ENCODE measurements around the gene SEMA3F. TPM values are rescaled to one million over a fixed set of nuclear protein-coding genes. Genes with fewer than 3 reads are reported as not detected.
A peak's percentile ranks its signal among the peaks of the same experiment; 100 is the strongest.
"Not testable (repeated sequence)": the region's sequence is repeated elsewhere in the genome, so short reads cannot be mapped to it uniquely, and the experiment has no call there.

Gene SEMA3F
- polyA plus RNA-seq, 3 donors = 57.6 to 81.6 (median 63.1) TPM

DNA sequence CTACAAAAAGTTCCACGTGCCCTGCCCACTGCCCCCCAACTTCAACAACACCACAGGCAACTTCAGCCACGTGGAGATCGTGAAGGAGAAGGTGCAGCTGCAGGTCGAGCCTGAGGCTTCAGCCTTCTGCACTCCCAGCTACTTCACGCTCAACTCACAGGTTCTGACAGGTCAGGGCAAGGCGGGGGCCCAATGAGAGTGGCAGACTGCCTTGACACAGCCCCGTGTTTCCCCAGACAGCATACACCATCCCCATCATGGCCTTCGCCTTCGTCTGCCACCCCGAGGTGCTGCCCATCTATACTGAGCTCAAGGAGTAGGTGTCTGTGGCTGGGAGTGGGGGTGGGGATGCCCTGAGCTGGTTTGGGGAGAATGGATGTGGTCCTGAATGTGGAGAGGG is 62.6 kb downstream of the SEMA3F start:
- DNase-seq (ENCODE audit: extremely low read depth in 1 of 11, low read depth in 9 of 11, low spot score in 4 of 11) = no peak

DNA sequence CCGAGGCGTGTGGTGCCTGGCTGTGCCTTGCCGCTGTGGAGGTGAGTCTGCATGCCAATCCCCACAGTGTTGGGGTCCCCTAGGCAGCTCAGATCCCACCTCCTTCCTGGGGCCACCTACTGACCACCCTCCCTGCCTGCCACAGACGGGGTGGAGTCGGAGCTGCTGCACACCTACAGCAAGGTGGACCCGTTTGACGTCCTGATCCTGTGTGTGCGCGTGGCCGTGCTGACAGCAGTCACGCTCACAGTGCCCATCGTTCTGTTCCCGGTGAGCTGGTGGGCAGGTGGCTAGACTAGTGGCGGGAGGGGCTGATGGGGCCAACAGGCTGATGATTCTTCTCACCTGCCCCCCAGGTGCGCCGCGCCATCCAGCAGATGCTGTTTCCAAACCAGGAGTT is 63.3 kb downstream of the SEMA3F start:
- no peak for DNase-seq (ENCODE audit: extremely low read depth in 1 of 11, low read depth in 9 of 11, low spot score in 4 of 11)

DNA sequence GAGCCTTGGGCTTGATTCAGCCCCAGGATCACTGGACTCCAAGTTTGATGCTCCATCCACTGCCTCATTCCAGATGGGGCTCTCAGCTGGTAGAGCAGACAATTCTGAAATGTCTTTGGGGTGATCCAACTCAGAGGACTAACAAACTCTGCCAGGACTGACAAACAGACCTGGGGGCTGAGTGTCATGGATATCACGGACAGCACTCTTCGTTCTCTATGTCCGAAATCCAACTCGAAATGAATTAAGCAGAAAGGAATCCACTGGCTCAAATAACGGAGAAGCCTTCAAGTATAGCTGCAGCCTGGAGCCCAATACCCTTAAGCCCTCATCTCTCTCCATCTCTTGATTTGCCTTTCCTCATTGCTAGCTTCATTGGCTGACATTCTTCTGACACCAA is 64.2 kb downstream of the SEMA3F start:
- no peak for DNase-seq (ENCODE audit: extremely low read depth in 1 of 11, low read depth in 9 of 11, low spot score in 4 of 11)

DNA sequence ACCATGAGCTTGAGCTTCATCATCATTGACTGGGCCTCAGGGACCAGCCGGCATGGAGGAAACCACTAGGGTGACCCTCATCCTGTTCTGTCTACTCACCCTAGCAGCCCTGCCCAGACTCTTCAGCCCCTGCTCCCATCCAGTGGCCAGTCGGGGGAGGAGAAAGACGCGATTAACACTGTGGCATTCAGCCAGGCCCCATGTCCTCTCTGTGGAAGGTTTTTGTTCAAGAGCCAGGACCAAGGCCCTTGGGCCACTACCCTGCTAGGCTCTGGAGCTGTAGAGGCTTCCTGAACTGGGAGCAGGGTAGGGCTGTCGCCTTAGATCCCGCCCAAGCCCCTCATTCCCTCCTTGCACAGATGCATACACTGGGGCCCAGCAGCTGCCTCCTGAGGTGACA is 65.0 kb downstream of the SEMA3F start:
- DNase-seq (ENCODE audit: extremely low read depth in 1 of 11, low read depth in 9 of 11, low spot score in 4 of 11) = no peak

DNA sequence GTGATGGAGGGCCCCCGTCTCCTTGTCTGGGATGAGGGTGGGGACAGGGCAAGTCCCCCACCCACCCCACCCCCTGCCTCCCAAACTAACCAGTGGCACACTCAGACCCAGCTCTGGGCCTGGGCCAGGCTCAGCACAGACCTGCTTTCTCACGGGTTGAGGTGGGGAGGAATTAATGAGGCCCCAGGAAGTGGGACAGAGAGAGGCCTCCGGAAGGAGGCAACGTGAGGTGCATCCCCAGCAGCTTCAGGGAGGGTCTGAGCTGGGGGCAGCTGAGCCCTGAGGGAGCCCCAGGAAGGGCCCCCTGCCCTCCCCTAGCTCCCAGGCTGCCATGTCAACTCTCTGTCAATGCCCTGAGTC is 65.9 kb downstream of the SEMA3F start:
- no peak for DNase-seq (ENCODE audit: extremely low read depth in 1 of 11, low read depth in 9 of 11, low spot score in 4 of 11)

DNA sequence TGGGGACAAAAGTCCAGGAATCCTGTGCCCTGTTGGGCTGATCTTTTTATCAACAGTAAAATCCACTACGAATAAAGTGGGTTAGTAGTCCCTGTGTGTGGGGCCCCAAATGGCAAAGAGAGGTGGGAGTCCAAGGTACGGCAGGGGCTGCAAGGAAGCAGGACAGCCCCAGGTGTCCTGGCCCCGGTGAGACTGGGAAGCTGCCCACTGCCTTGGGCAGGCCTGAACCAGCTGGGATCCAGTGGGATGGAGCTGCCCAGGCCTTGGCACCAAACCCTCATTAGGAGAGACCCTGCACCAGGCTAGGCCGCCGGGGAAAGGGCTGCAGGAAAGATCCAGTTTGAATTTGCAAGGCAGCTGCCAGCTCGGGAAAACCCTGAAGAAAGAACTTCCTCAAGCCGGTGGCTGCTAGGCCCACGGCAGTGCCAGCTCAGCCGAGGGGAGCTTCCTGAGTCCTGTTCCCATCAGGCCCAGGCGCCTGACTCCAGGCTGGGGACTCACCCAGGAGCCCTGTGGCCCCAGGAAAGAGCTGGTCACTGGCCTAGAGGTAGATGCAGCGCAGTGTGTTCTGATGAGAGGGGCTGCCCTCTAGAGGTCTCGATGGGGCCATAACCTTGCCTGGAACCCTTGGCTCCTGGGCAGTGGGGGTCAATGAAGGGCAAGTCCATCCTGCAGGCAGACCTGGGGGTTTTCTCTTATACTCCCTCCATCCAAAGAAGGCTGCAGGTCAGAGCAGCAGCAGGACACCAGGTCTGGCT is 66.5 kb downstream of the SEMA3F start:
- DNase-seq (ENCODE audit: extremely low read depth in 1 of 11, low read depth in 9 of 11, low spot score in 4 of 11) = no peak

DNA sequence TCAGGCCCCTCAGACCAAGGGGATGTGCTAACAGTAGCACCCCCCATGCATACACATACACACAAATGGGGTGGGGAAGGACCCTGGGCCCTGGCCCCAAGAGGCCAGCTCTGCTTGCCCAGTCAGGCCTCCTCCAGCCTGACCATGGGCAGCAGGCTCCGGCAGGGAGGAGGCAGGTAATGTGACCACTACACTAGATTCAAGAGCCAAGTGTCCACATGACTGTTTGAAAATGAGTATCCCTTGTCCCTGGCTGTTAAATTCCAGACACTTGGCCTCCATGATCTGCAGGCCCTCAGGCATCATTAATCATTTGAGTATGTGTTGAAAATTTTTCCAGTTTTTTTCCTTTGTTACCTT is 67.0 kb downstream of the SEMA3F start:
- DNase-seq (ENCODE audit: extremely low read depth in 1 of 11, low read depth in 9 of 11, low spot score in 4 of 11) = no peak

DNA sequence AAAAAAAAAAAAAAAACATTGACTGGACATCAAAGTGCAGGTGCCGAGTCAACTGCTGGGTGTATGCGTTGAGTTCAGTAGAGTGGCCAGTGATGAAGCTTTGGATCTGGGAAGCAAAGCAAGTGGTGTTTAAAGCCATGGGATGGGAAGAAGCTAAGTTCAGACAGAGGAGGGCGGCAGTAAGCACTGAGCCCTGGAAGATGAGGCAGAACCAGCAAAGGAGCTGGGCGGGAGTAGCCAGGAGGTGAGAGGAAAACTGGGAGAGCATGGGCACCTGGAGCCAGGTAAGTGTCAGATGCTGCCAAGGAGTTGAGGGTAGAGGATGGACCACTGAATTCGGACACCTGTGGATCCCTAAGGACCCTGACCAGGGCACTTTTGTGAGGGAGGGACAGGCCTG is 69.5 kb downstream of the SEMA3F start:
- DNase-seq (ENCODE audit: extremely low read depth in 1 of 11, low read depth in 9 of 11, low spot score in 4 of 11) = no peak

DNA sequence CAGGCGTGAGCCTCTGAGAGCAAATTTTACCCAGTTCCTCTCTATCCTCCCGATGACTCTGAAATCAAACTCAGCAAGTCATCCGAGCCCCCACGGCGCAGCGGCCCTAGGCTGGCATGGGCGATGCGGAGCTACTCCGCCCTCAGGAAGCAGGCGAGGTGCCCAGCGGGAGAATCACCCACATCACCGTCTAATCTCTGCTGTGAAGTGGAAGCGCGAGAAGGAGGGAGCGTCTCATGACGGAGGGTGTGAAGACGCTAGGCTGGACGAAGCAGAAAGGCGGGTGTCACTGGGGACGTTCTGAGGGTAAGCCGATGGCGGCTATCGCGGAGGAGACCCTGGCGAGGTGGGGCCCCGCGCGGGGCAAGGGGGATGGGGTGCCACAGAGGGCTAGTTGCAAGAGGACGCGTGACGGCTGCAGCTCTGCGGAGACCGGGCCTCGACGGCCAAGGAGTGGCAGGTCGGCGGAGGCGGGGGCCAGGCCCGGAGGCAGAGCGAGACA is 71.8 kb downstream of the SEMA3F start:
- DNase-seq (ENCODE audit: extremely low read depth in 1 of 11, low read depth in 9 of 11, low spot score in 4 of 11) = no peak

DNA sequence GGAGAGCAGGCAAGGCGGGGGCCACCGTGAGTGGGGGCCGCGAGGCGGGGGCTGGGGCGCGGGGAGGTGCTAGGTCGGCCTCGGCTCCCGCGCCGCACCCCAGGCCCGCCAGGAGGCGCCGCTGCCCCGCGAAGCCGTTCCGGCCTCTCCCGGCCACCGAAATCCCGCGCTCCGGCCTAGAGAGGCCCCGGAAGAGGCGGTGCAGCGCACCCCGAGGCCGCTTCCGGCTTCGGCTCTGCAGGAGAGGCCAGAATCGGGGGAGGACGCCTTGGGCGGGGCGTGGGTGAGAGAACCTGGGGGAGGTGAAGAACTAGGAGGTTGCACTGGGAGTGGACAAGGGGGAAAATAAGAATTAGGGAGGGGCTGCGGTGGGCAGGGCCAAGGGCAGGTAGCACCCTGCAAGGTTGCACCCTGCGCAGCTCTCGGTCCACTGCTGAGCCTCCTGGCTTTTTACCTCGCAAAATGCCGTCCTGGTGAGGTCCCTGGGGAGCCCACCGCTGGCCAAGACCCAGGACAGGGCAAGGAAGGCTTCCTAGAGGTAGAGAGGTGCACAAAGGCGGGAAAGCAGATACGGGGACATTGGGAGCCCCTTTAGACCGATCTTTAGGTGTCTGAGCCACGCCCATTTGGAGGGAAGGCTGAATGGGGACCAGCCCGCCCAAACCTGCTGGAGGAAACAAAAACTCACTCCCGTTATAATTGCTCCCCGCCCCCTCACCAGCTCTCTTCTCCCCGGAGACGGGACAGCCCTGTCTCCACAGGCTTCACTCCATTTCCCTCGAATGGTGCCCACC is 72.5 kb downstream of the SEMA3F start:
- peak; percentile 84 to 95 (median 90) for DNase-seq (ENCODE audit: extremely low read depth in 1 of 11, low read depth in 9 of 11, low spot score in 4 of 11)

DNA sequence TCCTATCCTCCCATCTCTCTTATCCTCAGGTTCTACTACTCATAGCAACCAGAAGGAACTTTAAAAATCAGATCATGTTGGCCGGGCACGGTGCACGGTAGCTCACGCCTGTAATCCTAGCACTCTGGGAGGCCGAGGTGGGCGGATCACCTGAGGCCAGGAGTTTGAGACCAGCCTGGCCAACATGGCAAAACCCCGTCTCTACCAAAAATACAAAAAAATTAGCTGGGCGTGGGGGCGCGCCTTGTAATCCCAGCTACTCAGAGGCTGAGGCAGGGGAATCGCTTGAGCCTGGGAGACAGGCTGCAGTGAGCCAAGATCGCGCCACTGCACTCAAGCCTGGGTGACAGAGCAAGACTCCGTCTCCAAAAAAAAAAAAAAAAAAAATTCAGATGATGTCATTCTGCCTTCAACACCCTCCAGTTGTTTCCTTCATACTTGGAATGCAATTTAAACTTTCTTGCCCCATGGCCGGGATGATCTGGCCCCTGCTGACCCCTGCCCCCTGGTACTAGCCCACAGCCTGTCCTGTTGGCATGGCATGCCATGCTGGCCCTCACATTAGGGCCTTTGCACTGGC is 73.2 kb downstream of the SEMA3F start:
- DNase-seq (ENCODE audit: extremely low read depth in 1 of 11, low read depth in 9 of 11, low spot score in 4 of 11) = not testable (repeated sequence)

DNA sequence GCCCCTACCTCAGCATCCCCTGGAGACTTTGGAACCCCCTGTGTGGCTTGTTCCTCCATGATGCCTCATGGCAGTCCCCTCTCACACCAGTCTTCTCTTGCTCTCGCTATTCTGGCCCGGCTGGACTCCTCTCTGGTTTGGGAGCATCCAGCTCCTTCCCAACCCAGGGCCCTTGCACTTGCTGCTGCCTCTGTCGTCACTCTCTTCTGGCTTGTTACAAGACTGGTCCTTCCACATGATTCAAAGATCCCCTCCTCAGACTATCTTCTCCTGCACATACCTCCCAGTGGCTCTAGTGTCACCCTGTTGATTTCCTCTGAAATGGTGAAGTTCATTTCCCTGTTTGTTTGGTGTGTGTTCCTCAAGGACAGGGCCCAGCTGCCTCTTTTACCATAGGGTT is 74.4 kb downstream of the SEMA3F start:
- no peak for DNase-seq (ENCODE audit: extremely low read depth in 1 of 11, low read depth in 9 of 11, low spot score in 4 of 11)

DNA sequence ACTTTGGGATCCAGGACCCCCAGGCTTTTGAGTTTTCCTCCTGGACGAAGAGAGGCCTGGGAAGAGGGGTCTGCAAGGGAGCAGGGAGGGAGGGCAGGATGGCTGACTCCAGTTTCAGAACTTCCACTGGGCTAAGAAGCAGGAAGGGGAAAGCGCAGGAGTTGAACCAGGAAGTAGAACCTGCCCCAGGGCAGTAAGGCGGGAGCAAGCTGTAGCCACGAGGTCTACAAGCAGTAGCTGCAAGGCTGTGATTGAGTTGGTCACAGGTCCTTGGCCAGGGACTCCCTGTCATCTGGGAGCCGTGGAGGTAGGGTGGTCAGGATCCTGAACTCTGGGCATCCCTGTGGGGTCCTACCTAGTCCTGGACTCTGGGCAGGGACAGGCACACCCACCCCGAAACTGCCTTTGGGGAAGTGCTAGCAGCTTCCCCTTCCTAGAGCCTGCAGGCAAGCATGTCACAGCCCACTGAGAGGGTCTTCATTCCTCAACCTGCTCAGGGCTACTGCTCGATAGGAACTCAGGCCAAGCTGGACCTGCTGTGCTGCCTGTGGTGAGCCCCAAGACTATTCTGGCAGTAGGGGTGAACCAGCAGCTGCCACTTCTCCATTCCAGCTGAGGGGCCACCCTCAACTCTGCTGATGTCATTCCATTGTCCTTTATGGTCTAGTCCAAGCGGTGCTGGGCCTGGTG is 75.1 kb downstream of the SEMA3F start:
- no peak for DNase-seq (ENCODE audit: extremely low read depth in 1 of 11, low read depth in 9 of 11, low spot score in 4 of 11)

DNA sequence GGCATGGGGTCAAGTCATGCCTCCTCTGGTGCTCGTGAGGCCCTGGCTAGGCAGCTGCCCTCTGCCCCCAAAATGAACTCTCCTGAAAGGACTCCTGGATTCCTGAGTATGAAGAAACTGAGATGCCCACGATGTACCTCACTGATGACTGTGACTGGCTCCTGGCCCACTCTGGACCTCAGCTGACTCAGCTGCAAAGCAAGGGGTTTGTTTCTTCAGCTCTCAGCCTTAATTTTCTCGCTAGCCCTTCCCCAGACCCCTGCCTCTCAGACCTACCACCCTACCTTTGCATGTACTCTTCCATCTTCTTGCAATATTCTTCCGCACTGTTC is 75.6 kb downstream of the SEMA3F start:
- no peak for DNase-seq (ENCODE audit: extremely low read depth in 1 of 11, low read depth in 9 of 11, low spot score in 4 of 11)

DNA sequence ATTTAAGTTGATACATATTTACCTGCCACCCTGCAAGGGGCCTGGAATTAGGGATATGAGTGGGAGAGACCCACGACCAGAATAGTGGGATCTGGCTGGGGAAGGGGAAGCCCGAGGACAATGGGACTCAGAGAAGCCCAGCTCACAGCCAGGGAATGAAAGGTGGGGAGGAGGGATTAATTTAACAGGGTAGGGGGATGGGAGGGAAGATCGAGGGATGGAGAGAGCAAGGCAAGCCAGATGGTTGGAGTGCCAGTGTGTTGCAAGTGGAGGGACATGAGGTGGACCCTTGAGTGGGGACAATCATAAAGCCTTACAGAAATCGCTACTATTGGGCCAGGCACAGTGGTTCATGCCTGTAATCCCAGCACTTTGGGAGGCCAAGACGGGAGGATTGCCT is 76.5 kb downstream of the SEMA3F start:
- DNase-seq (ENCODE audit: extremely low read depth in 1 of 11, low read depth in 9 of 11, low spot score in 4 of 11) = no peak

DNA sequence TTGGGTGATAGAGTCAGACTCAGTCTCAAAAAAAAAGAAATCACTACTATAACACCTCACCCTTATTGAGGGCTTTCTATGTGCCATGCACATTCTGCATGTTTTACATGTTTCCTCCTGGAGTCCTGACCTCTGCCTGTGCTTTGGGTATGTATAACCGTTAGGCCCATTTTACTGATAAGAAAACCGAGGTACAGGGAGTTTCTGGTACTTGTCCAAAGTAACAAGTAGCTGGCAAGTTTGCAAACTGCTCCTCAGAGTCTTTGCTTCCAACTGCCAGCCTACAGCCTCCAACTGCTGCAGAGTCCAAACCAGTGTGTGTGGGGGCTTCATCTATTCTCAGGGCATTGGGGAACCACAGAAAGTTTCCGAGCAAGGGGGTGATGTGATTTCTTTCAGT is 77.2 kb downstream of the SEMA3F start:
- DNase-seq (ENCODE audit: extremely low read depth in 1 of 11, low read depth in 9 of 11, low spot score in 4 of 11) = no peak

DNA sequence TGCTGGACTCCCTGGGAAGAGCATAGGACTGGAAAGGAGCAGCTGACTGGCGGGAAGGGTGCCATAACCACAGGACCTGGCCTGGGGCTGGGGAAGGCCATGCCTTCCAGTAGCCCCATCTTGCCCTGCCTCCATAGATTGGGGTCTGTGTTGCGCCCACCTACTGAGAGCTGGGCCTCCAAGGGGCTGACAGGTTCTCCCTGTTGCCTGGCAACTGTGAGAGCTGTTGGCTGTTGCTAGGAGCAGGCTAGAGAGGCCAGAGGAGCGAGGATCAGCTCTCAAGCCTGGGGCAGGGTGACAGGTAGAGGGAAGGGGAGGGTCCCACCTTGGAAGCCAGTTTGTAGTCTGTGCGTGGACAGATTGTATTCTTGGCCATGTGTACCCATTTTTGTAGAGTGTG is 78.1 kb downstream of the SEMA3F start:
- no peak for DNase-seq (ENCODE audit: extremely low read depth in 1 of 11, low read depth in 9 of 11, low spot score in 4 of 11)

DNA sequence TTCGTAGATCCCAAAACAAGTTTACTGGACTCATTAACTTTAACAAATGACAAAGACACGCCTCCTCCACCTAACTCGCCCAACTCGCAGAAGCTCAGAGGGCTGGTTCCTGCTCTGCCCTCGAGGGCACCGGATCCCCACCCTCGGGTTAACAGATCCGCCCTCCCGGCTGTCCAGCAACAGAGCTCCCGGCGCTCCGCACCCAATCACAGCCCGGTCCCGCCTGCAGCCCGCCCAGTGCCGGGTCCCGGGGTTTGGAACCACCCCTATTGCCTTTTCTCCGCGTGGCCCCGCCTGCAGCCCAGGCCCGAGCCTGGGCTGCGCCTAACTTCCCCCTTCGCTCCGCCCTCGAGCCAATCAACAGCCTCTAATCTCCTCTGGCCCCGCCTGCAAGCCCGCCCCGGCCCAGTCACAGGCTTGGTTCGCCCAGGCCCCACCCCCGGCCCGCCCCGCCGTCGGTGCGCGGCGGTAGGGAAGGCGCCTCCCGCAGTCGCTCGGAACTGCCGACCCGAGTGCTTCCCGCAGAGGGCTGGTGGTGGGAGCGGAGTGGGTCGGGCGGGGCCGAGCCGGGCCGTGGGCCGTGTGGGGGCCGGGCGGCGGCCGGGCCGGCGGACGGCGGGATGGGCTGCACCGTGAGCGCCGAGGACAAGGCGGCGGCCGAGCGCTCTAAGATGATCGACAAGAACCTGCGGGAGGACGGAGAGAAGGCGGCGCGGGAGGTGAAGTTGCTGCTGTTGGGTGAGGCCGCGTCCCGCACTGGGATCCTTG is 80.8 kb downstream of the SEMA3F start, which contains the start of gene GNAI2:
TSS of gene GNAI2 (plus strand) at position 489 of the 768 bp plus-strand sequence. CDS start at position 621, 132 bp downstream.
- peak; percentile 88 to 98 (median 97) for DNase-seq (ENCODE audit: extremely low read depth in 1 of 11, low read depth in 9 of 11, low spot score in 4 of 11)

All from renal cortex interstitium (tissue), 11 donors.